Measurements from ENCODE around the gene MAD1L1.

The MAD1L1 gene

GRCh38 chr7:1912593-1913465 is 319.9 kb downstream of the MAD1L1 start:
- H3K36me3 ChIP-seq (ENCODE audit: low read length): no peaks in the 10 kb centered on the region
- H3K27ac ChIP-seq (ENCODE audit: low read depth, low read length): no peak overlapping the region
- H3K4me2 ChIP-seq (ENCODE audit: low read depth, low read length, poor library complexity, severe bottlenecking): no peak overlapping the region
- no peak overlapping the region for H2AFZ ChIP-seq (ENCODE audit: low read depth, low read length, severe bottlenecking)
- H3K9ac ChIP-seq (ENCODE audit: low read length): no peak overlapping the region
- H4K20me1 ChIP-seq (ENCODE audit: low read depth, low read length): no peaks in the 10 kb centered on the region
- H3K79me2 ChIP-seq (ENCODE audit: insufficient read depth, low read length): no peaks in the 10 kb centered on the region
- no peak for TF ChIP-seq EZH2phosphoT487 (conservative IDR thresholded peaks at IDR 0.05; ENCODE audit: low read length)
- TF ChIP-seq, protein P1, sequence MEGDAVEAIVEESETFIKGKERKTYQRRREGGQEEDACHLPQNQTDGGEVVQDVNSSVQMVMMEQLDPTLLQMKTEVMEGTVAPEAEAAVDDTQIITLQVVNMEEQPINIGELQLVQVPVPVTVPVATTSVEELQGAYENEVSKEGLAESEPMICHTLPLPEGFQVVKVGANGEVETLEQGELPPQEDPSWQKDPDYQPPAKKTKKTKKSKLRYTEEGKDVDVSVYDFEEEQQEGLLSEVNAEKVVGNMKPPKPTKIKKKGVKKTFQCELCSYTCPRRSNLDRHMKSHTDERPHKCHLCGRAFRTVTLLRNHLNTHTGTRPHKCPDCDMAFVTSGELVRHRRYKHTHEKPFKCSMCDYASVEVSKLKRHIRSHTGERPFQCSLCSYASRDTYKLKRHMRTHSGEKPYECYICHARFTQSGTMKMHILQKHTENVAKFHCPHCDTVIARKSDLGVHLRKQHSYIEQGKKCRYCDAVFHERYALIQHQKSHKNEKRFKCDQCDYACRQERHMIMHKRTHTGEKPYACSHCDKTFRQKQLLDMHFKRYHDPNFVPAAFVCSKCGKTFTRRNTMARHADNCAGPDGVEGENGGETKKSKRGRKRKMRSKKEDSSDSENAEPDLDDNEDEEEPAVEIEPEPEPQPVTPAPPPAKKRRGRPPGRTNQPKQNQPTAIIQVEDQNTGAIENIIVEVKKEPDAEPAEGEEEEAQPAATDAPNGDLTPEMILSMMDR (IDR thresholded peaks at IDR 0.05; ENCODE audit: insufficient read depth, low read length, poor library complexity, severe bottlenecking): no peak
- no peaks in the 10 kb centered on the region for H3F3A ChIP-seq (ENCODE audit: insufficient read depth)
- H3K4me3 ChIP-seq (ENCODE audit: insufficient read depth, low read length, poor library complexity, severe bottlenecking): no peak overlapping the region
- no peaks in the 10 kb centered on the region for H3K27me3 ChIP-seq (ENCODE audit: low read length)
- no peaks in the 10 kb centered on the region for H3K9me2 ChIP-seq (replicated peaks; ENCODE audit: insufficient read depth, low read length)
- H3K9me3 ChIP-seq (ENCODE audit: insufficient read depth, low read length): no peaks in the 10 kb centered on the region

DNA sequence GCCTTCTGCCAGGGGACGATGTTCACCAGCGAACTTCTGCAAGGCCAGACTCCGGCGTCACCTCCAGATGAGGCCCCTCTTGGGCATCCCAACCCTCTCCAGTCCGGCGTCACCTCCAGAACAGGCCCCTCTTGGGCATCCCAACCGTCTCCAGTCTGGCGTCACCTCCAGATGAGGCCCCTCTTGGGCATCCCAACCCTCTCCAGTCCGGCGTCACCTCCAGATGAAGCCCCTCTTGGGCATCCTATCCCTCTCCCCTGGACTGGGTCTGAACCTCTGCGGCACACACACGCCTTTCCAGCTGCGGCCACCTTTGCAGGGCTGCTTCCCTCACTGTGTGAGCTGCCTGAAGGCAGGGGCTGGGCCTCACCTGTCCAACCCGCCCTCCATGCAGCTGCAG is 321.2 kb downstream of the MAD1L1 start:
- no peak overlapping the region for H3K4me2 ChIP-seq (ENCODE audit: low read depth, low read length, poor library complexity, severe bottlenecking)
- H3K4me3 ChIP-seq (ENCODE audit: insufficient read depth, low read length, poor library complexity, severe bottlenecking): no peak overlapping the region
- H3K79me2 ChIP-seq (ENCODE audit: insufficient read depth, low read length): no peaks in the 10 kb centered on the region
- no peaks in the 10 kb centered on the region for H3K27me3 ChIP-seq (ENCODE audit: low read length)
- H3F3A ChIP-seq (ENCODE audit: insufficient read depth): no peaks in the 10 kb centered on the region
- TF ChIP-seq, protein P1 (IDR thresholded peaks at IDR 0.05; ENCODE audit: insufficient read depth, low read length, poor library complexity, severe bottlenecking): no peak
- no peak for TF ChIP-seq EZH2phosphoT487 (conservative IDR thresholded peaks at IDR 0.05; ENCODE audit: low read length)
- H3K36me3 ChIP-seq (ENCODE audit: low read length): no peaks in the 10 kb centered on the region
- H3K9me2 ChIP-seq (replicated peaks; ENCODE audit: insufficient read depth, low read length): no peaks in the 10 kb centered on the region
- H2AFZ ChIP-seq (ENCODE audit: low read depth, low read length, severe bottlenecking): no peak overlapping the region
- no peaks in the 10 kb centered on the region for H3K9me3 ChIP-seq (ENCODE audit: insufficient read depth, low read length)
- no peak overlapping the region for H3K9ac ChIP-seq (ENCODE audit: low read length)
- H4K20me1 ChIP-seq (ENCODE audit: low read depth, low read length): no peaks in the 10 kb centered on the region
- no peak overlapping the region for H3K27ac ChIP-seq (ENCODE audit: low read depth, low read length)

GRCh38 chr7:1910827-1911226 is 321.9 kb downstream of the MAD1L1 start:
- no peaks in the 10 kb centered on the region for H4K20me1 ChIP-seq (ENCODE audit: low read depth, low read length)
- no peaks in the 10 kb centered on the region for H3K36me3 ChIP-seq (ENCODE audit: low read length)
- no peak overlapping the region for H3K9ac ChIP-seq (ENCODE audit: low read length)
- H3K27me3 ChIP-seq (ENCODE audit: low read length): no peaks in the 10 kb centered on the region
- H3K27ac ChIP-seq (ENCODE audit: low read depth, low read length): no peak overlapping the region
- H3K9me2 ChIP-seq (replicated peaks; ENCODE audit: insufficient read depth, low read length): no peaks in the 10 kb centered on the region
- H3F3A ChIP-seq (ENCODE audit: insufficient read depth): no peaks in the 10 kb centered on the region
- no peak overlapping the region for H3K4me3 ChIP-seq (ENCODE audit: insufficient read depth, low read length, poor library complexity, severe bottlenecking)
- H3K79me2 ChIP-seq (ENCODE audit: insufficient read depth, low read length): no peaks in the 10 kb centered on the region
- no peak overlapping the region for H3K4me2 ChIP-seq (ENCODE audit: low read depth, low read length, poor library complexity, severe bottlenecking)
- no peak for TF ChIP-seq EZH2phosphoT487 (conservative IDR thresholded peaks at IDR 0.05; ENCODE audit: low read length)
- no peaks in the 10 kb centered on the region for H3K9me3 ChIP-seq (ENCODE audit: insufficient read depth, low read length)
- H2AFZ ChIP-seq (ENCODE audit: low read depth, low read length, severe bottlenecking): no peak overlapping the region

GRCh38 chr7:1910081-1910685 is 322.6 kb downstream of the MAD1L1 start:
- H3K27ac ChIP-seq (ENCODE audit: low read depth, low read length): no peak overlapping the region
- H3K9ac ChIP-seq (ENCODE audit: low read length): no peak overlapping the region
- H3K4me2 ChIP-seq (ENCODE audit: low read depth, low read length, poor library complexity, severe bottlenecking): no peak overlapping the region
- no peak overlapping the region for H2AFZ ChIP-seq (ENCODE audit: low read depth, low read length, severe bottlenecking)
- no peaks in the 10 kb centered on the region for H3K79me2 ChIP-seq (ENCODE audit: insufficient read depth, low read length)
- no peaks in the 10 kb centered on the region for H4K20me1 ChIP-seq (ENCODE audit: low read depth, low read length)
- no peaks in the 10 kb centered on the region for H3K9me3 ChIP-seq (ENCODE audit: insufficient read depth, low read length)
- no peak for TF ChIP-seq EZH2phosphoT487 (conservative IDR thresholded peaks at IDR 0.05; ENCODE audit: low read length)
- TF ChIP-seq, protein P1 (IDR thresholded peaks at IDR 0.05; ENCODE audit: insufficient read depth, low read length, poor library complexity, severe bottlenecking): no peak
- H3K9me2 ChIP-seq (replicated peaks; ENCODE audit: insufficient read depth, low read length): no peaks in the 10 kb centered on the region
- no peaks in the 10 kb centered on the region for H3K36me3 ChIP-seq (ENCODE audit: low read length)
- no peaks in the 10 kb centered on the region for H3F3A ChIP-seq (ENCODE audit: insufficient read depth)
- no peaks in the 10 kb centered on the region for H3K27me3 ChIP-seq (ENCODE audit: low read length)
- H3K4me3 ChIP-seq (ENCODE audit: insufficient read depth, low read length, poor library complexity, severe bottlenecking): no peak overlapping the region
